SU-DHL-6 (cell line): Measurements from ENCODE around the gene TNN.

Source experiments
- H2AFZ ChIP-seq: fragments of 200-600 bp; sonication (generic); 2 replicates; pipeline ENCODE4 v1.6.1; 2014; ENCODE audit warnings: low read depth, mild to moderate bottlenecking, moderate library complexity, mixed read lengths, antibody characterized with exemption, low read length; ENCODE audit not compliant: severe bottlenecking
- H3F3A ChIP-seq: fragments of 200-600 bp; shearing (Covaris generic); 2 replicates; pipeline ENCODE4 v1.6.0; 2016; ENCODE audit warnings: antibody characterized with exemption, mild to moderate bottlenecking; ENCODE audit not compliant: insufficient read depth
- H3K27ac ChIP-seq: fragments of 200-600 bp; sonication (generic); 2 replicates; pipeline ENCODE4 v1.5.1; 2016; ENCODE audit warnings: low read depth, mild to moderate bottlenecking, low read length, moderate library complexity, mixed read lengths
- H3K27me3 ChIP-seq: fragments of 200-600 bp; sonication (generic), shearing (Covaris generic); 2 replicates; pipeline ENCODE4 v1.6.0; 2014; ENCODE audit warnings: mild to moderate bottlenecking, low read length
- H3K36me3 ChIP-seq: fragments of 200-600 bp; sonication (generic); 2 replicates; pipeline ENCODE4 v1.6.1; 2014; ENCODE audit warnings: mild to moderate bottlenecking, low read length, mixed read lengths
- H3K4me2 ChIP-seq: fragments of 300-600, 200-600 bp; shearing (Covaris generic), sonication (generic); 2 replicates; pipeline ENCODE4 v1.6.0; 2014; ENCODE audit warnings: low read length, low read depth, mild to moderate bottlenecking; ENCODE audit not compliant: poor library complexity, severe bottlenecking
- H3K4me3 ChIP-seq: fragments of 200-600 bp; sonication (generic); 2 replicates; pipeline ENCODE4 v1.5.1; 2014; ENCODE audit warnings: antibody characterized with exemption, low read length, mild to moderate bottlenecking, mixed read lengths; ENCODE audit not compliant: insufficient read depth, poor library complexity, severe bottlenecking
- H3K79me2 ChIP-seq: fragments of 200-600 bp; sonication (generic); 2 replicates; pipeline ENCODE4 v1.6.1; 2014; ENCODE audit warnings: mild to moderate bottlenecking, low read length, moderate library complexity; ENCODE audit not compliant: insufficient read depth
- H3K9ac ChIP-seq: fragments of 200-600 bp; sonication (generic); 2 replicates; pipeline ENCODE4 v1.7.0; 2014; ENCODE audit warnings: mild to moderate bottlenecking, low read length
- H3K9me2 ChIP-seq: fragments of 200-600 bp; sonication (generic); replicated peaks from 2 replicates; pipeline ENCODE4 v1.6.1; 2014; ENCODE audit warnings: low read length; ENCODE audit not compliant: insufficient read depth
- H3K9me3 ChIP-seq: fragments of 200-600 bp; sonication (generic); 2 replicates; pipeline ENCODE4 v1.6.1; 2014; ENCODE audit warnings: low read length, mixed read lengths; ENCODE audit not compliant: insufficient read depth
- H4K20me1 ChIP-seq: fragments of 200-600 bp; sonication (generic); 2 replicates; pipeline ENCODE4 v1.6.1; 2014; ENCODE audit warnings: low read depth, mild to moderate bottlenecking, antibody characterized with exemption, low read length, moderate library complexity, mixed read lengths
- CTCF ChIP-seq: fragments of 200-600 bp; sonication (generic); IDR thresholded peaks from one replicate; pipeline ENCODE4 v1.5.1; 2017; ENCODE audit warnings: antibody characterized with exemption, mild to moderate bottlenecking, low read length, moderate library complexity; ENCODE audit not compliant: insufficient read depth, poor library complexity, severe bottlenecking
- EZH2phosphoT487 ChIP-seq: fragments of 200-600 bp; sonication (generic), shearing (Covaris generic); conservative IDR thresholded peaks from 2 replicates; pipeline ENCODE4 v1.6.1; 2018; ENCODE audit warnings: mild to moderate bottlenecking, antibody characterized with exemption, low read length, moderate library complexity, mixed read lengths

TNN gene

GRCh38 chr1:175174309-175175102 lies 106.9 kb downstream of the TNN start:
- H3K9me3 ChIP-seq: no peaks in the 10 kb centered on the region
- no peaks in the 10 kb centered on the region for H3K27me3 ChIP-seq
- H4K20me1 ChIP-seq: no peaks in the 10 kb centered on the region
- peaks cover 5% of the 10 kb centered on the region for H3K36me3 ChIP-seq
- no peak overlapping the region for H3K4me3 ChIP-seq
- TF ChIP-seq CTCF (no peak), EZH2phosphoT487 (no peak)
- no peaks in the 10 kb centered on the region; the same call in 1 of the 2 replicates for H3K79me2 ChIP-seq
- no peaks in the 10 kb centered on the region for H3F3A ChIP-seq
- no peaks in the 10 kb centered on the region for H3K9me2 ChIP-seq
- no peak overlapping the region for H3K9ac ChIP-seq
- no peak overlapping the region for H2AFZ ChIP-seq
- peak overlapping the region; percentile 13; the same call in 1 of the 2 replicates for H3K27ac ChIP-seq
- H3K4me2 ChIP-seq: peak overlapping the region; percentile 30

- Histone ChIP-seq H4K20me1 (no peaks in the 10 kb centered on the region), H3F3A (no peaks in the 10 kb centered on the region), H3K4me2 (no peak overlapping the region), H3K27me3 (no peaks in the 10 kb centered on the region), H3K36me3 (peaks cover 5% of the 10 kb centered on the region), H3K79me2 (no peaks in the 10 kb centered on the region; the same call in 1 of the 2 replicates), H3K27ac (no peak overlapping the region), H3K4me3 (no peak overlapping the region), H2AFZ (no peak overlapping the region), H3K9me2 (no peaks in the 10 kb centered on the region), H3K9me3 (no peaks in the 10 kb centered on the region), H3K9ac (no peak overlapping the region)
- TF ChIP-seq EZH2phosphoT487: no peak
- no peak for TF ChIP-seq CTCF
These were observed 108.6 kb downstream of the TNN start for GRCh38 chr1:175176246-175176645.

- no peaks in the 10 kb centered on the region for H3F3A ChIP-seq
- no peak for TF ChIP-seq CTCF
- no peak for TF ChIP-seq EZH2phosphoT487
- peaks cover 5% of the 10 kb centered on the region for H3K36me3 ChIP-seq
- no peaks in the 10 kb centered on the region for H3K27me3 ChIP-seq
- no peak overlapping the region for H3K4me2 ChIP-seq
- no peak overlapping the region for H3K9ac ChIP-seq
- peaks cover 3% of the 10 kb centered on the region; the same call in 1 of the 2 replicates for H3K79me2 ChIP-seq
- H2AFZ ChIP-seq: no peak overlapping the region
- no peaks in the 10 kb centered on the region for H4K20me1 ChIP-seq
- no peaks in the 10 kb centered on the region for H3K9me2 ChIP-seq
- no peak overlapping the region for H3K27ac ChIP-seq
- H3K9me3 ChIP-seq: no peaks in the 10 kb centered on the region
- no peak overlapping the region for H3K4me3 ChIP-seq
These were observed 110.4 kb downstream of the TNN start for GRCh38 chr1:175178056-175178455.
